ENCODE measurements around the gene PRKG1.

DNA sequence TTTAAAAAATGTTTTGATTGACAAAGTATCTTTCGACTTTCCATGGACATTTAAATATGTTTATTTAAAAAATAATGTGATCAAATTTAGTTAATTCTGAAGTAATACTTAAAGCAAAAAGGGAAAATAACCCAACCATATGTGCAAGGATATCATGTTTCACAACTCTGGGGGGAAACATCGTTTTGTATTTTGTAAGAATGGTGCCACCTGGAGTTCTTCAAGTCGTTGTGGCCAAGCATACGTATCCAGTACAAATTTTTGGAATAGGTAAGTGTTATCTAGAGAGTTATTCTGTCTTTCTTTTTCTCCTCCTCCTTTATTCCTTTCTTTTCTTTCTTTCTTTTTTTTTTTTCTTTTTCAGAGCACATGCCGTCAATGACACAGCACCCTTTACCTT, 801.3 kb downstream of the PRKG1 start:
- TF ChIP-seq POLR2AphosphoS5 (IDR thresholded peaks at IDR 0.05; ENCODE audit: insufficient read depth in 1 of 2, low read depth in 1 of 2), result no peak
- TF ChIP-seq, protein P1, sequence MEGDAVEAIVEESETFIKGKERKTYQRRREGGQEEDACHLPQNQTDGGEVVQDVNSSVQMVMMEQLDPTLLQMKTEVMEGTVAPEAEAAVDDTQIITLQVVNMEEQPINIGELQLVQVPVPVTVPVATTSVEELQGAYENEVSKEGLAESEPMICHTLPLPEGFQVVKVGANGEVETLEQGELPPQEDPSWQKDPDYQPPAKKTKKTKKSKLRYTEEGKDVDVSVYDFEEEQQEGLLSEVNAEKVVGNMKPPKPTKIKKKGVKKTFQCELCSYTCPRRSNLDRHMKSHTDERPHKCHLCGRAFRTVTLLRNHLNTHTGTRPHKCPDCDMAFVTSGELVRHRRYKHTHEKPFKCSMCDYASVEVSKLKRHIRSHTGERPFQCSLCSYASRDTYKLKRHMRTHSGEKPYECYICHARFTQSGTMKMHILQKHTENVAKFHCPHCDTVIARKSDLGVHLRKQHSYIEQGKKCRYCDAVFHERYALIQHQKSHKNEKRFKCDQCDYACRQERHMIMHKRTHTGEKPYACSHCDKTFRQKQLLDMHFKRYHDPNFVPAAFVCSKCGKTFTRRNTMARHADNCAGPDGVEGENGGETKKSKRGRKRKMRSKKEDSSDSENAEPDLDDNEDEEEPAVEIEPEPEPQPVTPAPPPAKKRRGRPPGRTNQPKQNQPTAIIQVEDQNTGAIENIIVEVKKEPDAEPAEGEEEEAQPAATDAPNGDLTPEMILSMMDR (IDR thresholded peaks at IDR 0.05), result no peak
